ENCODE measurements around the gene ZNF630.
"Not testable (repeated sequence)": the region's sequence is repeated elsewhere in the genome, so short reads cannot be mapped to it uniquely, and the experiment has no call there.

ZNF630 gene

GRCh38 chrX:48071064-48071985 is at the start of gene ZNF630:
Gene ZNF630 (minus strand): TSS chrX:48071640. CDS start chrX:48066886, 4,754 bp downstream.
- TF ChIP-seq CTCF (IDR thresholded peaks at IDR 0.05; ENCODE audit: poor library complexity, severe bottlenecking), result no peak
- no peaks in the 10 kb centered on the region for H3K27me3 ChIP-seq (ENCODE audit: insufficient read depth, poor library complexity, severe bottlenecking)
- DNase-seq (ENCODE audit: low spot score), result no peak
- peak; percentile 84 for ATAC-seq (ENCODE audit: low read depth)
- H3K36me3 ChIP-seq (ENCODE audit: low read depth), result no peaks in the 10 kb centered on the region
- peak within 1 kb of the TSS; percentile 40 for H3K4me3 ChIP-seq (ENCODE audit: severe bottlenecking)
- no peaks in the 10 kb centered on the region for H3K4me1 ChIP-seq (ENCODE audit: insufficient read depth, poor library complexity, severe bottlenecking)
- H3K9me3 ChIP-seq (ENCODE audit: severe bottlenecking), result no peaks in the 10 kb centered on the region
- no peak within 1 kb of the TSS for H3K27ac ChIP-seq (ENCODE audit: poor library complexity, severe bottlenecking)

GRCh38 chrX:48107717-48108116 is 36.3 kb upstream of the ZNF630 start:
- no peak overlapping the region for H3K4me3 ChIP-seq (ENCODE audit: severe bottlenecking)
- no peak overlapping the region for H3K27ac ChIP-seq (ENCODE audit: poor library complexity, severe bottlenecking)
- no peaks in the 10 kb centered on the region for H3K36me3 ChIP-seq (ENCODE audit: low read depth)
- H3K4me1 ChIP-seq (ENCODE audit: insufficient read depth, poor library complexity, severe bottlenecking), result no peaks in the 10 kb centered on the region
- H3K9me3 ChIP-seq (ENCODE audit: severe bottlenecking), result no peaks in the 10 kb centered on the region
- ATAC-seq (ENCODE audit: low read depth) (no peak), DNase-seq (ENCODE audit: low spot score) (no peak)
- no peak for TF ChIP-seq CTCF (IDR thresholded peaks at IDR 0.05; ENCODE audit: poor library complexity, severe bottlenecking)
- no peaks in the 10 kb centered on the region for H3K27me3 ChIP-seq (ENCODE audit: insufficient read depth, poor library complexity, severe bottlenecking)

- no peak for TF ChIP-seq CTCF (IDR thresholded peaks at IDR 0.05; ENCODE audit: poor library complexity, severe bottlenecking)
- ATAC-seq (ENCODE audit: low read depth), result no peak
- Histone ChIP-seq H3K4me3 (ENCODE audit: severe bottlenecking) (no peak overlapping the region), H3K27ac (ENCODE audit: poor library complexity, severe bottlenecking) (no peak overlapping the region), H3K9me3 (ENCODE audit: severe bottlenecking) (no peaks in the 10 kb centered on the region), H3K4me1 (ENCODE audit: insufficient read depth, poor library complexity, severe bottlenecking) (no peaks in the 10 kb centered on the region), H3K36me3 (ENCODE audit: low read depth) (no peaks in the 10 kb centered on the region), H3K27me3 (ENCODE audit: insufficient read depth, poor library complexity, severe bottlenecking) (no peaks in the 10 kb centered on the region)
- no peak for DNase-seq (ENCODE audit: low spot score)
These were observed 31.5 kb upstream of the ZNF630 start for GRCh38 chrX:48102874-48103374.

- no peaks in the 10 kb centered on the region for H3K27me3 ChIP-seq (ENCODE audit: insufficient read depth, poor library complexity, severe bottlenecking)
- DNase-seq (ENCODE audit: low spot score) (no peak), ATAC-seq (ENCODE audit: low read depth) (no peak)
- H3K9me3 ChIP-seq (ENCODE audit: severe bottlenecking), result no peaks in the 10 kb centered on the region
- no peak overlapping the region for H3K4me3 ChIP-seq (ENCODE audit: severe bottlenecking)
- TF ChIP-seq CTCF (IDR thresholded peaks at IDR 0.05; ENCODE audit: poor library complexity, severe bottlenecking), result no peak
- H3K27ac ChIP-seq (ENCODE audit: poor library complexity, severe bottlenecking), result no peak overlapping the region
- no peaks in the 10 kb centered on the region for H3K4me1 ChIP-seq (ENCODE audit: insufficient read depth, poor library complexity, severe bottlenecking)
- no peaks in the 10 kb centered on the region for H3K36me3 ChIP-seq (ENCODE audit: low read depth)
These were observed 30.0 kb upstream of the ZNF630 start for GRCh38 chrX:48101443-48101842.

- not testable (repeated sequence) for ATAC-seq (ENCODE audit: low read depth); H3K4me1 ChIP-seq (ENCODE audit: insufficient read depth, poor library complexity, severe bottlenecking); H3K36me3 ChIP-seq (ENCODE audit: low read depth); H3K9me3 ChIP-seq (ENCODE audit: severe bottlenecking); H3K27me3 ChIP-seq (ENCODE audit: insufficient read depth, poor library complexity, severe bottlenecking); H3K27ac ChIP-seq (ENCODE audit: poor library complexity, severe bottlenecking); DNase-seq (ENCODE audit: low spot score); H3K4me3 ChIP-seq (ENCODE audit: severe bottlenecking)
These were observed 21.1 kb upstream of the ZNF630 start for GRCh38 chrX:48092558-48092957.
